Lower lobe of right lung (tissue), 2 donors: Measurements from ENCODE around the gene ACTL10. TPM values are rescaled to one million over a fixed set of nuclear protein-coding genes. Genes with fewer than 3 reads are reported as not detected.
"Not testable (repeated sequence)": the region's sequence is repeated elsewhere in the genome, so short reads cannot be mapped to it uniquely, and the experiment has no call there.

ENCODE experiments used
- ATAC-seq, 2 donors: fragments of 200-7000 bp; cut with Tn5 transposase; one replicate each; pipeline ENCODE4 v1.9.1; 2020 to 2022; ENCODE audit warnings: mild to moderate bottlenecking in 2 of 2, moderate library complexity in 2 of 2
- DNase-seq: peaks from one replicate; pipeline ENCODE4 v3.0.0-alpha.2; 2020
- H3K27ac ChIP-seq: fragments of 200-600 bp; one replicate; pipeline ENCODE4 v1.8.0; 2022
- H3K27me3 ChIP-seq: fragments of 200-600 bp; one replicate; pipeline ENCODE4 v1.8.0; 2022; ENCODE audit warnings: low read depth
- H3K36me3 ChIP-seq: fragments of 200-600 bp; one replicate; pipeline ENCODE4 v1.8.0; 2022; ENCODE audit warnings: mild to moderate bottlenecking
- H3K4me1 ChIP-seq: fragments of 200-600 bp; one replicate; pipeline ENCODE4 v1.8.0; 2022
- H3K4me3 ChIP-seq: fragments of 200-600 bp; one replicate; pipeline ENCODE4 v1.8.0; 2022; ENCODE audit warnings: mild to moderate bottlenecking
- H3K9me3 ChIP-seq: fragments of 200-600 bp; one replicate; pipeline ENCODE4 v1.8.0; 2022
- intact Hi-C: fragments of 100-400 bp; cut with DNase I; formaldehyde crosslinking; loops from one replicate; pipeline ENCODE4 v1.11.0; 2022
- total RNA-seq: library from RNA; stranded (reverse); fragmentation: NEBNext Ultra II Directional; extraction: Animal tissue kit (Norgen Biotek cat#: 25700); gene quantifications from one replicate; pipeline ENCODE4 v1.2.1, GENCODE V29; 2021
- TF ChIP-seq, protein P1 (sequence below): fragments of 200-600 bp; IDR thresholded peaks from one replicate; pipeline ENCODE4 v1.8.0; 2022; ENCODE audit warnings: antibody characterized with exemption, mild to moderate bottlenecking
- donor health status: DM: no; HTN: yes; CAD: no; lungs with severe emphysema.

The ACTL10 gene
- total RNA-seq, 1 donor from 2014 or later: 1.3 TPM

GRCh38 chr20:33646191-33646590, 20.6 kb upstream of the ACTL10 start:
- TF ChIP-seq, protein P1, sequence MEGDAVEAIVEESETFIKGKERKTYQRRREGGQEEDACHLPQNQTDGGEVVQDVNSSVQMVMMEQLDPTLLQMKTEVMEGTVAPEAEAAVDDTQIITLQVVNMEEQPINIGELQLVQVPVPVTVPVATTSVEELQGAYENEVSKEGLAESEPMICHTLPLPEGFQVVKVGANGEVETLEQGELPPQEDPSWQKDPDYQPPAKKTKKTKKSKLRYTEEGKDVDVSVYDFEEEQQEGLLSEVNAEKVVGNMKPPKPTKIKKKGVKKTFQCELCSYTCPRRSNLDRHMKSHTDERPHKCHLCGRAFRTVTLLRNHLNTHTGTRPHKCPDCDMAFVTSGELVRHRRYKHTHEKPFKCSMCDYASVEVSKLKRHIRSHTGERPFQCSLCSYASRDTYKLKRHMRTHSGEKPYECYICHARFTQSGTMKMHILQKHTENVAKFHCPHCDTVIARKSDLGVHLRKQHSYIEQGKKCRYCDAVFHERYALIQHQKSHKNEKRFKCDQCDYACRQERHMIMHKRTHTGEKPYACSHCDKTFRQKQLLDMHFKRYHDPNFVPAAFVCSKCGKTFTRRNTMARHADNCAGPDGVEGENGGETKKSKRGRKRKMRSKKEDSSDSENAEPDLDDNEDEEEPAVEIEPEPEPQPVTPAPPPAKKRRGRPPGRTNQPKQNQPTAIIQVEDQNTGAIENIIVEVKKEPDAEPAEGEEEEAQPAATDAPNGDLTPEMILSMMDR: no peak
- H3K27ac ChIP-seq: no peak overlapping the region
- no peaks in the 10 kb centered on the region for H3K9me3 ChIP-seq
- H3K4me1 ChIP-seq: peaks cover 28% of the 10 kb centered on the region
- H3K4me3 ChIP-seq: no peak overlapping the region
- H3K27me3 ChIP-seq: no peaks in the 10 kb centered on the region
- DNase-seq (no peak), ATAC-seq (no peak)
- intact Hi-C loops: no loop called here
- H3K36me3 ChIP-seq: peaks cover 44% of the 10 kb centered on the region

- intact Hi-C loops, ATAC-seq, H3K27me3 ChIP-seq, H3K9me3 ChIP-seq, H3K4me3 ChIP-seq, DNase-seq: not testable (repeated sequence)
- peak overlapping the region; percentile 3 for H3K27ac ChIP-seq
- H3K36me3 ChIP-seq: peaks cover 38% of the 10 kb centered on the region
- peaks cover 28% of the 10 kb centered on the region for H3K4me1 ChIP-seq
These were observed 19.7 kb upstream of the ACTL10 start for GRCh38 chr20:33646959-33647602.

DNA sequence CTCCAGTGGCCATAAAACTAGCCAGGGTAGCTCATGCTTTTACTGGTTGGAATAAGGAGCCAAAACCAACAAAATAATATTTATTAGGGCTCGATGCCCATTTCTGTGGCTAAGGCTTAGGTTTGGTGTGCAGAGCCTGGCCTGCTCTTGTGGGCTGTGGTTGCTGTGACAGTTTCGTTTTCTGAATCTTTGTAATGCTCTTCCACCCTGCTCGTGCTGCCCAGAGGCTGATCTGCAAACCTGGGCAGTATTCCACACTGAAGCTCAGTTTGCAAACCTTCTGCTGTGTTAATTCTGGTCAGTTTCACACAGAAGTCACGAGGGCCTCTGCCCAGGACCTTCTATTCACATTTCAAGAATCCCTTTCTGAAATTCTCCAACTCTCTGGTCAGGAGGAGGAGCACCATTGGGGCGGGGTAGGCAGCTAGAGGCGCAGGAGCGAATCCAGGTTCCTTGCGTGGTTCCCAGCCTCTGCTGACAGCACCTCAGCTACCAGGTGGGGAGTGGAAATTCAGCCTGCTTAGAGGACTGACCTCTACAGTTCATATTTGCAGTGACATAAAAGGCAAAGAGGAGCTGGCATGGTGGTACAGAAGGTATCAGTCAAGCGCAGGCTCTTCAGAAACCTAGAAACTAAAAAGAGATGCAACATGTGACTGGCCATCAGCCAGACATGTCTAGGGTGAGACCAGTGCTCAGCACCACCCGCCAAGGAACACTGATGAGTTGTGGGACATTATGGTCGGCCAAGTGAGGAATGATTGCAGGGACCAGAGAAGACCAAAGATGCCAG, 18.9 kb upstream of the ACTL10 start:
- DNase-seq: no peak
- intact Hi-C loops: no loop called here
- no peaks in the 10 kb centered on the region for H3K27me3 ChIP-seq
- no peaks in the 10 kb centered on the region for H3K9me3 ChIP-seq
- H3K4me1 ChIP-seq: peaks cover 28% of the 10 kb centered on the region
- H3K36me3 ChIP-seq: peaks cover 32% of the 10 kb centered on the region
- TF ChIP-seq, protein P1: no peak
- H3K4me3 ChIP-seq: no peak overlapping the region
- peak; percentile 44 to 61 for ATAC-seq
- H3K27ac ChIP-seq: peak overlapping the region; percentile 3

DNA sequence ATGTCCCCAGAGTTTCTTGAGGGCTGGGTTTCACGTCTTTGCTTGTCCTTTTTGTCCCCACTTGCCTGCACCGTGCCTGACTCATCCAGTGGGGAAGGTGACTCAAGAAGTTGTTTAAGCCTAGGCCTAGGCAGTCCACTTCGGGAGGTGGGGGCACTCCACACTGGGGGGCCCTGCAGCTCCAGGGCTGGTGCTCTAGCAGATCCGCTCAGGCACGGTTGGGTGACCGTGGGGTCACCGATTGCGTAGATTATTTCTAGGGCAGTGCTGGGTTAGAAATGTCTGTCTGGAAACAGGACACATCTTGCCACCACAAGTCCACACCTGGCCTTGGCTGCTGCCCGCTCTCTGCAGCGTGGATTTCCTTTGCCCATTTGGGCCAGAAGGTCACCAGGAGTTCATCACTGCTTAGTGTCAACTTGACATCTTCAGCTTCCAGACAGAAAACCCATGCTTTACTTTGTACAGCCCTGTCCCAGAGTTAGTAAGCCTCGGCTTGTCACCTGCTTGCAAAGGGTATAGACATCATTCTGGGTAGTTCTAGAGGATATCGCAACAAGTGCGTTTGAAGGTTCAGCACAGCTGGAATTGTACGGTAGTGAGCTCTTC, 18.2 kb upstream of the ACTL10 start:
- no peaks in the 10 kb centered on the region for H3K9me3 ChIP-seq
- no peaks in the 10 kb centered on the region for H3K27me3 ChIP-seq
- DNase-seq (no peak), ATAC-seq (peak in 1 of 2 donors; percentile 5)
- H3K4me1 ChIP-seq: peaks cover 35% of the 10 kb centered on the region
- H3K27ac ChIP-seq: no peak overlapping the region
- intact Hi-C loops: no loop called here
- peaks cover 25% of the 10 kb centered on the region for H3K36me3 ChIP-seq
- TF ChIP-seq, protein P1: no peak
- no peak overlapping the region for H3K4me3 ChIP-seq

DNA sequence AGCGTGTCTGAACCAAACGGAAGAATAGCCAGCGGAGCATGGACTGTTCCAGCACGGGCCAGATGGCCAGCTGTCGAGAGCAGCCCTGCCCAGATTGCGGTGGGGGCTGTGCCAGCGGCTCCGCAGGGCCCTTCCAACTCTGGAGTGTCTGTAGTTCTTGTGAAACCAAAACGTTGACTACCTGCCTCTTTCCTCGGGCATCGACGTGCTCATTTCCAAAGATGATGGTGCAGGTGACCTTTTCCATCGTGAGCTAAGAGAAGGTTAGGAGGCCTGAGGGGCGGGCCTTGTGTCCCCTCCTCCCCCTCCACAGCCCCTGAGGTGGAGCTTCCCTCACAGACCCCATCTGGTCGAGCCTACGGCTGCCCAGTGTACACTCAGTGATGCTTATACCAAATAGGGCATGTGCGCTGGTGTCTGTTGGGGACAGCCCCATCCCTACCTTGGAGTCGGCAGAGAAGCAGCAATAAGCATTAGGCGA, 17.5 kb upstream of the ACTL10 start:
- H3K4me3 ChIP-seq: no peak overlapping the region
- TF ChIP-seq, protein P1: no peak
- ATAC-seq (peak; percentile 74 to 82), DNase-seq (peak; percentile 78)
- no peaks in the 10 kb centered on the region for H3K27me3 ChIP-seq
- H3K4me1 ChIP-seq: peaks cover 39% of the 10 kb centered on the region
- H3K27ac ChIP-seq: no peak overlapping the region
- intact Hi-C loops: no loop called here
- H3K36me3 ChIP-seq: peaks cover 19% of the 10 kb centered on the region
- no peaks in the 10 kb centered on the region for H3K9me3 ChIP-seq
